Smooth muscle cell (in vitro differentiated cells): ENCODE measurements around the gene INTS14. TPM values are rescaled to one million over a fixed set of nuclear protein-coding genes. Genes with fewer than 3 reads are reported as not detected.

Source experiments
- DNase-seq: peaks from one replicate; lab custom pipeline; 2025; ENCODE audit not compliant: unreplicated experiment; lab: John Stamatoyannopoulos, UW
- H2AFZ ChIP-seq: fragments of 200-600 bp; sonication (generic); 2 replicates; pipeline ENCODE4 v1.6.0; 2016; ENCODE audit warnings: antibody characterized with exemption, low read depth, mild to moderate bottlenecking
- H3F3A ChIP-seq: fragments of 200-600 bp; sonication (generic); 2 replicates; pipeline ENCODE4 v1.6.0; 2017; ENCODE audit warnings: antibody characterized with exemption, low read depth
- H3K27ac ChIP-seq: fragments of 200-600 bp; sonication (generic); 2 replicates; pipeline ENCODE4 v1.5.1; 2016; ENCODE audit warnings: low read depth, mild to moderate bottlenecking
- H3K27me3 ChIP-seq: fragments of 200-600 bp; sonication (generic); 2 replicates; pipeline ENCODE4 v1.6.1; 2016; ENCODE audit warnings: low read depth, mild to moderate bottlenecking
- H3K36me3 ChIP-seq: fragments of 200-600 bp; sonication (generic); 2 replicates; pipeline ENCODE4 v1.5.1; 2016; ENCODE audit warnings: low read depth
- H3K4me1 ChIP-seq: fragments of 200-600 bp; sonication (generic); 2 replicates; pipeline ENCODE4 v1.5.1; 2016; ENCODE audit warnings: low read depth
- H3K4me2 ChIP-seq: fragments of 200-600 bp; sonication (generic); 2 replicates; pipeline ENCODE4 v1.6.0; 2016; ENCODE audit warnings: mild to moderate bottlenecking
- H3K4me3 ChIP-seq: fragments of 200-600 bp; sonication (generic); 2 replicates; pipeline ENCODE4 v1.5.1; 2016; ENCODE audit warnings: mild to moderate bottlenecking
- H3K79me2 ChIP-seq: fragments of 200-600 bp; sonication (generic); 2 replicates; pipeline ENCODE4 v1.6.0; 2016; ENCODE audit warnings: low read depth, mild to moderate bottlenecking
- H3K9ac ChIP-seq: fragments of 200-600 bp; sonication (generic); 2 replicates; pipeline ENCODE4 v1.6.0; 2016; ENCODE audit warnings: low read depth
- H3K9me3 ChIP-seq: fragments of 200-600 bp; sonication (generic); replicated peaks from 2 replicates; pipeline ENCODE4 v1.5.1; 2016; ENCODE audit warnings: low read depth
- H4K20me1 ChIP-seq: fragments of 200-600 bp; sonication (generic); 2 replicates; pipeline ENCODE4 v1.6.0; 2016; ENCODE audit warnings: low read depth
- WGBS: methylation state at CpG from one replicate; pipeline ENCODE4 v1.1.7; 2016; ENCODE audit warnings: low lambda C conversion rate; 5-methylcytosine and 5-hydroxymethylcytosine counted together
- polyA plus RNA-seq: library from polyadenylated mRNA; unstranded; fragments of >200 nt; fragmentation: Nextera tagmentation; extraction: Ambion mirVana; gene quantifications from 2 replicates; pipeline ENCODE4 v1.2.1, GENCODE V29; 2016
- total RNA-seq: library from RNA; depleted of rRNA; stranded (reverse); fragments of >200 nt; gene quantifications from 2 replicates; pipeline ENCODE4 v1.2.3, GENCODE V29; 2014
- TF ChIP-seq, protein P1 (sequence below): fragments of 200-600 bp; sonication (generic); IDR thresholded peaks from 2 replicates; pipeline ENCODE4 v1.5.1; 2017; ENCODE audit warnings: borderline replicate concordance, mild to moderate bottlenecking, antibody characterized with exemption; ENCODE audit not compliant: insufficient read depth, poor library complexity, severe bottlenecking

INTS14 gene
- total and polyA plus RNA-seq, 2 experiments from 2014 or later = 18.3 to 22.5 TPM

DNA sequence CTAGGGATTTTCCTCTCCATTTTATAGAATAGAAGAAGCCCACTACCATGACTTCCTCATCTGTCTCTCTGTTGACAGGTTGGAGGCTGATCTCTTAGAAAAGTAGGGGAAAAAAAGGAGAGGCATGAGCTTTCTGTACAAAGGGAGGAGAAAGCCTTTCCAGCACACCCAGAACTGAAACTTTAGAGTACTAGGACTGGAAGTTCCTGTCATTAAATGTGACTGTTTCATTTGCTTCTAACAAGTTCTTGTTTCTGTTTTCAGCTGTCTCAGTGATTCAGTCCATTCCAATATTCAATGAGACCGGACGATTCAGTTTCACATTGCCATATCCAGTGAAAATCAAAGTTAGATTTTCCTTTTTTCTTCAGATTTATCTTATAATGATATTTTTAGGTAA, 39.0 kb downstream of the INTS14 start:
- peaks cover 10% of the 10 kb centered on the region for H3K36me3 ChIP-seq
- H4K20me1 ChIP-seq = no peaks in the 10 kb centered on the region
- no peak overlapping the region for H3K27ac ChIP-seq
- no peaks in the 10 kb centered on the region for H3K79me2 ChIP-seq
- no peak overlapping the region for H3K4me2 ChIP-seq
- TF ChIP-seq, protein P1, sequence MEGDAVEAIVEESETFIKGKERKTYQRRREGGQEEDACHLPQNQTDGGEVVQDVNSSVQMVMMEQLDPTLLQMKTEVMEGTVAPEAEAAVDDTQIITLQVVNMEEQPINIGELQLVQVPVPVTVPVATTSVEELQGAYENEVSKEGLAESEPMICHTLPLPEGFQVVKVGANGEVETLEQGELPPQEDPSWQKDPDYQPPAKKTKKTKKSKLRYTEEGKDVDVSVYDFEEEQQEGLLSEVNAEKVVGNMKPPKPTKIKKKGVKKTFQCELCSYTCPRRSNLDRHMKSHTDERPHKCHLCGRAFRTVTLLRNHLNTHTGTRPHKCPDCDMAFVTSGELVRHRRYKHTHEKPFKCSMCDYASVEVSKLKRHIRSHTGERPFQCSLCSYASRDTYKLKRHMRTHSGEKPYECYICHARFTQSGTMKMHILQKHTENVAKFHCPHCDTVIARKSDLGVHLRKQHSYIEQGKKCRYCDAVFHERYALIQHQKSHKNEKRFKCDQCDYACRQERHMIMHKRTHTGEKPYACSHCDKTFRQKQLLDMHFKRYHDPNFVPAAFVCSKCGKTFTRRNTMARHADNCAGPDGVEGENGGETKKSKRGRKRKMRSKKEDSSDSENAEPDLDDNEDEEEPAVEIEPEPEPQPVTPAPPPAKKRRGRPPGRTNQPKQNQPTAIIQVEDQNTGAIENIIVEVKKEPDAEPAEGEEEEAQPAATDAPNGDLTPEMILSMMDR = no peak
- no peak for DNase-seq
- no peaks in the 10 kb centered on the region for H3K9me3 ChIP-seq
- no peaks in the 10 kb centered on the region for H3K4me1 ChIP-seq
- 100% methylated on average over 2 of the region's 2 CpGs for WGBS
- H2AFZ ChIP-seq = no peak overlapping the region
- H3K27me3 ChIP-seq = no peaks in the 10 kb centered on the region
- no peaks in the 10 kb centered on the region for H3F3A ChIP-seq
- H3K9ac ChIP-seq = no peak overlapping the region
- no peak overlapping the region for H3K4me3 ChIP-seq

DNA sequence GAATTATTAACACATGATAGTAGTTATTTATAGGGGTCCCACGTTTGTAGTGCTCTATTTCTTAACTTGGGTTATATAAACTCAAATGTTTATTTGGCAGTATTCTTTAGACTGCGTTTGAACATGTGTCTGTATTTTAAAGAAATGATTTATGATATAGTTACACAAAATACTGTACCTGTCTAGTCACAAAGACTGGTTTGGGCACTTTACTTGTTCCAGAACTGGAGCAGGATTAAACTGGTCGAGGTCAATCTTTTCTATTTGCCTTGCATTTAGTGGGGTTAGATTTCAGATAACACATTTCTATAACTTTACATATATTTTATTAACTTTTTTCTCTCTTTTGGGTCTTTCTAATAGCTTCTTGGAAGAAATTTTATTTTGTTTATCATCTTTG, 41.2 kb downstream of the INTS14 start:
- Histone ChIP-seq H2AFZ (no peak overlapping the region), H3K27me3 (no peaks in the 10 kb centered on the region), H3K4me1 (no peaks in the 10 kb centered on the region), H3K9ac (no peak overlapping the region), H3K27ac (no peak overlapping the region), H3K36me3 (peaks cover 16% of the 10 kb centered on the region), H3F3A (no peaks in the 10 kb centered on the region), H3K79me2 (no peaks in the 10 kb centered on the region), H3K4me3 (no peak overlapping the region), H4K20me1 (no peaks in the 10 kb centered on the region), H3K9me3 (no peaks in the 10 kb centered on the region), H3K4me2 (no peak overlapping the region)
- no peak for DNase-seq
- WGBS = 75% methylated on average over 3 of the region's 3 CpGs
- TF ChIP-seq, protein P1 = no peak

DNA sequence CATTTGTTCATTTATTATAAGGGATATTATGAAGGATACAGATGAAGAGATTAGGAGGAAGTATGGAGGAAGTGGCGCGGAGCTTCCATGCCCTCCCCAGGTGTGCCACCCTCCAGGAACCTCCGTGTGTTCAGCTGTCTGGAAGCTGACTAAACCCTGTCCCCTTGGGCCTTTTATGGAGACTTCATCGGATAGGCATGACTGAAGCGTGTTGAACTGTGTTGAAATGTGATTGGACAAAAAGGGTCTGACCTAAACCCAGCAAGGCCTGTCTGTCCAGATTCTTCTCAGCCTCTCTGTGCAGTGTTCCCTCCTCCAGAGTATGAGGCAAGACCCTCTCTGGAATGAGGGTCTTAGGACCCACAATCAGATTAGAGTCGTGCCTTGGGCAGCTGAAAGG, 49.0 kb downstream of the INTS14 start:
- Histone ChIP-seq H3K4me2 (no peak overlapping the region), H3K27me3 (no peaks in the 10 kb centered on the region), H3K4me1 (no peaks in the 10 kb centered on the region), H3K36me3 (peaks cover 5% of the 10 kb centered on the region), H3F3A (no peaks in the 10 kb centered on the region), H3K4me3 (no peak overlapping the region), H3K9ac (no peak overlapping the region), H4K20me1 (no peaks in the 10 kb centered on the region), H2AFZ (no peak overlapping the region), H3K27ac (peak overlapping the region; percentile 62), H3K79me2 (peaks cover 3% of the 10 kb centered on the region), H3K9me3 (no peaks in the 10 kb centered on the region)
- TF ChIP-seq, protein P1 = no peak
- DNase-seq = no peak
- WGBS = 83% methylated on average over 6 of the region's 6 CpGs

DNA sequence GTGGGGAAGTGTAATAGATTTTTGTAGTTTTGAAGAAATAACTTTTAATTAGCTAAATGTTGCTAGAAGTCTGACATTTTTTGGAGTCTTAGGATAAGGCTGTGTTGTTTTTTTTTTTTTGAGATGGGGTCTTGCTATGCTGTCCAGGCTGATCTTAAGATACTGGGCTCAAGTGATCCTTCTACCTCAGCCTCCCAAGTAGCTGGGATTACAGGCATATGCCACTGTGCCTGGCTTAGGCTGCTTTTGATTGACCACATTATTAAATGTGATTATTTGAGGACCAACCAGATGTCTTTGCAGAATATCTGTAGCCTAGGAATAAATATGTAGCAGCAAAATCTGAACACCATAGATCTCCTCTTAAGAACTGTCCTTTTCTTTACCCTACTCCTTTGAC, 51.0 kb downstream of the INTS14 start:
- H3K4me3 ChIP-seq = no peak overlapping the region
- no peaks in the 10 kb centered on the region for H3K27me3 ChIP-seq
- H3K4me1 ChIP-seq = no peaks in the 10 kb centered on the region
- no peaks in the 10 kb centered on the region for H3K9me3 ChIP-seq
- H2AFZ ChIP-seq = no peak overlapping the region
- H3F3A ChIP-seq = no peaks in the 10 kb centered on the region
- H3K4me2 ChIP-seq = no peak overlapping the region
- no peak overlapping the region for H3K27ac ChIP-seq
- DNase-seq = no peak
- H3K9ac ChIP-seq = no peak overlapping the region
- no peaks in the 10 kb centered on the region for H3K36me3 ChIP-seq
- TF ChIP-seq, protein P1 = no peak
- peaks cover 3% of the 10 kb centered on the region for H3K79me2 ChIP-seq
- no peaks in the 10 kb centered on the region for H4K20me1 ChIP-seq
